T-helper 2 cell treated with Interferon-gamma antibody and Interleukin-4, amounts not matched to agents 100 ng/mL and 5 ng/mL, for 36 hours (primary cell): Measurements from ENCODE around the gene NEIL1. TPM values are rescaled to one million over a fixed set of nuclear protein-coding genes. Genes with fewer than 3 reads are reported as not detected.
"Not testable (repeated sequence)": the region's sequence is repeated elsewhere in the genome, so short reads cannot be mapped to it uniquely, and the experiment has no call there.

Experiments used
- intact Hi-C: fragments of 100-400 bp; cut with micrococcal nuclease; formaldehyde crosslinking; loops from one replicate; pipeline ENCODE4 v1.15.1; 2023
- total RNA-seq: library from RNA; stranded (reverse); gene quantifications from 2 replicates; pipeline ENCODE4 v1.2.3, GENCODE V29; 2022

The NEIL1 gene
- total RNA-seq, 1 donor from 2014 or later: 1.3 TPM

- intact Hi-C loops: no loop called here
These were observed 25.3 kb downstream of the NEIL1 start for GRCh38 chr15:75371901-75372688.

- intact Hi-C loops: no loop called here
These were observed 33.9 kb downstream of the NEIL1 start for GRCh38 chr15:75380773-75381172.

GRCh38 chr15:75383986-75384385 is 37.1 kb downstream of the NEIL1 start:
- intact Hi-C loops: not testable (repeated sequence)

GRCh38 chr15:75389791-75390382 is 43.0 kb downstream of the NEIL1 start:
- intact Hi-C loops: no loop called here

- intact Hi-C loops: no loop called here
These were observed 50.7 kb downstream of the NEIL1 start for GRCh38 chr15:75397494-75397893.

GRCh38 chr15:75403892-75404291 is 57.1 kb downstream of the NEIL1 start:
- intact Hi-C loops: no loop called here

Other genes starting within 250 kb of the NEIL1 start
- gene C15orf39, start 145.2 kb upstream of the NEIL1 start, total RNA-seq: 113 and 117 TPM in 2 replicates
- gene GOLGA6C, start 88.7 kb upstream of the NEIL1 start, total RNA-seq: not detected in 2 replicates
- gene GOLGA6D, start 64.2 kb upstream of the NEIL1 start, total RNA-seq: not detected in 2 replicates
- 80.8 and 82.6 TPM in 2 replicates for gene COMMD4, start 11.0 kb upstream of the NEIL1 start, total RNA-seq
- 195 and 196 TPM in 2 replicates for gene MAN2C1, start 21.6 kb downstream of the NEIL1 start, total RNA-seq
- gene SIN3A, start 104.7 kb downstream of the NEIL1 start, total RNA-seq: 94.7 and 100.0 TPM in 2 replicates
- 40.3 and 41.3 TPM in 2 replicates for gene PTPN9, start 232.3 kb downstream of the NEIL1 start, total RNA-seq